ENCODE data around the gene CREBZF.
"Not testable (repeated sequence)": the region's sequence is repeated elsewhere in the genome, so short reads cannot be mapped to it uniquely, and the experiment has no call there.

CREBZF gene

GRCh38 chr11:85620256-85620655 is 44.7 kb downstream of the CREBZF start:
- DNase-seq: no peak

- DNase-seq: no peak
These were observed 45.4 kb downstream of the CREBZF start for GRCh38 chr11:85619499-85619898.

GRCh38 chr11:85611643-85612042 is 53.3 kb downstream of the CREBZF start:
- not testable (repeated sequence) for DNase-seq
